Lung (tissue), 12 donors: ENCODE data around the gene HSF2BP. TPM values are rescaled to one million over a fixed set of nuclear protein-coding genes. Genes with fewer than 3 reads are reported as not detected.

Source experiments
- ATAC-seq: fragments of 200-7000 bp; cut with Tn5 transposase; one replicate; pipeline ENCODE4 v1.9.1; 2020; ENCODE audit warnings: moderate number of reproducible peaks; ENCODE audit not compliant: insufficient read depth, low FRiP score
- DNase-seq, 3 donors: peaks; one replicate each; pipeline ENCODE4 v3.0.0-alpha.2; 2013 to 2017
- H3K27ac ChIP-seq, 2 donors: one replicate each; pipeline ENCODE4 v1.5.1; 2013; ENCODE audit warnings: mild to moderate bottlenecking in 2 of 2, moderate library complexity in 2 of 2, control low read depth in 1 of 2, inconsistent platforms in 1 of 2, low read depth in 1 of 2, low read length in 1 of 2
- H3K27me3 ChIP-seq, 3 donors: one replicate each; pipeline ENCODE4 v1.5.1; 2013; ENCODE audit warnings: low read length in 2 of 3; ENCODE audit not compliant: control insufficient read depth in 3 of 3, insufficient read depth in 3 of 3
- H3K36me3 ChIP-seq, 4 donors: one replicate each; pipeline ENCODE4 v1.5.1; 2013; ENCODE audit warnings: low read length in 4 of 4, mild to moderate bottlenecking in 1 of 4, moderate library complexity in 1 of 4; ENCODE audit not compliant: control insufficient read depth in 4 of 4, insufficient read depth in 4 of 4
- H3K4me1 ChIP-seq, 5 donors: one replicate each; pipeline ENCODE4 v1.5.1; 2013; ENCODE audit warnings: low read length in 5 of 5, mild to moderate bottlenecking in 2 of 5, moderate library complexity in 1 of 5; ENCODE audit not compliant: control insufficient read depth in 5 of 5, insufficient read depth in 5 of 5
- H3K4me3 ChIP-seq: one replicate; pipeline ENCODE4 v1.5.1; 2013; ENCODE audit warnings: mild to moderate bottlenecking, control low read depth, moderate library complexity
- H3K9ac ChIP-seq, 2 donors: one replicate each; pipeline ENCODE4 v1.5.1; 2013; ENCODE audit warnings: low read length in 2 of 2, control low read depth in 1 of 2; ENCODE audit not compliant: insufficient read depth in 1 of 2
- H3K9me3 ChIP-seq, 4 donors: one replicate each; pipeline ENCODE4 v1.5.1; 2013; ENCODE audit warnings: low read length in 3 of 4, mild to moderate bottlenecking in 1 of 4, moderate library complexity in 1 of 4; ENCODE audit not compliant: control insufficient read depth in 4 of 4, insufficient read depth in 3 of 4
- CTCF ChIP-seq: IDR thresholded peaks from 2 replicates; pipeline ENCODE4 v1.5.1; 2012; ENCODE audit warnings: mild to moderate bottlenecking; ENCODE audit errors: control extremely low read depth, extremely low read depth
- WGBS, 2 donors: extraction: QIAGEN DNeasy Blood & Tissue Kit; methylation state at CpG; one replicate each; pipeline ENCODE4 v1.1.7; 2013; 5-methylcytosine and 5-hydroxymethylcytosine counted together
- polyA plus RNA-seq, 2 donors: library from polyadenylated mRNA; stranded (reverse); fragments of 200-250 nt; gene quantifications; one replicate each; pipeline ENCODE4 v1.2.1, GENCODE V29; 2013
- total RNA-seq, 2 donors: library from RNA; depleted of rRNA in 1 of 2; stranded (reverse); fragments of >200 nt in 1 of 2; gene quantifications; one replicate each; pipeline ENCODE4 v1.2.1, GENCODE V29; 2014 to 2021
- donor health status: control.
- donor health status: control.
- donor health status: Bipolar disorder and iron deficiency.
- donor health status: healthy.
- donor health status: DM: yes; HTN: yes; CAD: no.

Gene HSF2BP
- total and polyA plus RNA-seq, 4 donors, result 0.46 to 0.71 (median 0.57) TPM

- 90 to 92% methylated on average over 7 of the region's 7 CpGs for WGBS, 2 donors
- Histone ChIP-seq H3K9me3 (peaks cover 0 to 3% (median 0%) of the 10 kb centered on the region in 4 donors), H3K4me3 (no peak overlapping the region), H3K27ac (no peak overlapping the region), H3K27me3 (no peaks in the 10 kb centered on the region), H3K9ac (no peak overlapping the region), H3K36me3 (peaks cover 8 to 20% (median 14%) of the 10 kb centered on the region in 4 donors), H3K4me1 (peaks cover 0 to 2% (median 0%) of the 10 kb centered on the region in 5 donors)
- ATAC-seq, result no peak
- TF ChIP-seq CTCF, result no peak
- DNase-seq, result no peak
Measured at GRCh38 chr21:43667191-43667904, 8.1 kb upstream of the HSF2BP start.

- Histone ChIP-seq H3K9ac (no peak overlapping the region), H3K4me1 (peaks cover 0 to 5% (median 3%) of the 10 kb centered on the region in 5 donors), H3K27ac (no peak overlapping the region), H3K27me3 (no peaks in the 10 kb centered on the region), H3K4me3 (no peak overlapping the region), H3K36me3 (peaks cover 5 to 20% (median 12%) of the 10 kb centered on the region in 4 donors), H3K9me3 (peaks cover 0 to 3% (median 0%) of the 10 kb centered on the region in 4 donors)
- no peak for DNase-seq
- no peak for TF ChIP-seq CTCF
- ATAC-seq, result no peak
- 75 to 93% methylated on average over 4 of the region's 4 CpGs for WGBS, 2 donors
Measured at GRCh38 chr21:43665879-43666278, 6.6 kb upstream of the HSF2BP start.

- 22 to 32% methylated on average over 4 of the region's 4 CpGs for WGBS, 2 donors
- Histone ChIP-seq H3K4me3 (no peak overlapping the region), H3K27me3 (no peaks in the 10 kb centered on the region), H3K36me3 (peaks cover 2 to 13% (median 7%) of the 10 kb centered on the region in 4 donors), H3K27ac (no peak overlapping the region), H3K9me3 (peaks cover 0 to 3% (median 0%) of the 10 kb centered on the region in 4 donors), H3K4me1 (peaks cover 0 to 13% (median 5%) of the 10 kb centered on the region in 5 donors), H3K9ac (no peak overlapping the region)
- DNase-seq, result no peak
- TF ChIP-seq CTCF, result no peak
- ATAC-seq, result no peak
Measured at GRCh38 chr21:43664358-43664757, 5.1 kb upstream of the HSF2BP start.
